GM18508 (cell line): ENCODE data around the gene PDS5A.
"Not testable (repeated sequence)": the region's sequence is repeated elsewhere in the genome, so short reads cannot be mapped to it uniquely, and the experiment has no call there.

Experiments
- ATAC-seq: cut with Tn5 transposase; IDR thresholded peaks from one replicate; pipeline ENCODE4 v1.9.1; 2021; ENCODE audit warnings: moderate number of reproducible peaks; ENCODE audit not compliant: insufficient read depth, unreplicated experiment

The PDS5A gene

DNA sequence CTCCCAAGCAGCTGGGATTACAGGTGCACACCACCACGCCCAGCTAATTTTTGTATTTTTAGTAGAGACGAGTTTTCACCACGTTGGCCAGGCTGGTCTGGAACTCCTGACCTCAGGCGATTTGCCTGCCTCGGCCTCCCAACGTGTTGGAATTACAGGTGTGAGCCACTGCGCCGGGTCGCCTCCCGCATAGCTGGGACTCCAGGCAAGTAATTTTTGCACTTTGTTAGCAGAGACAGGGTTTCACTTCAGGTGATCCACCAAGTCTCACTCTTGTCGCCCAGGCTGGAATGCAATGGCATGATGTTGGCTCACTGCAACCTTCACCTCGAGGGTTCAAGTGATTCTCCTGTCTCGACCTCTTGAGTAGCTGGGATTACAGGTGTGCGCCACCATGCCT, 137.2 kb downstream of the PDS5A start:
- not testable (repeated sequence) for ATAC-seq

DNA sequence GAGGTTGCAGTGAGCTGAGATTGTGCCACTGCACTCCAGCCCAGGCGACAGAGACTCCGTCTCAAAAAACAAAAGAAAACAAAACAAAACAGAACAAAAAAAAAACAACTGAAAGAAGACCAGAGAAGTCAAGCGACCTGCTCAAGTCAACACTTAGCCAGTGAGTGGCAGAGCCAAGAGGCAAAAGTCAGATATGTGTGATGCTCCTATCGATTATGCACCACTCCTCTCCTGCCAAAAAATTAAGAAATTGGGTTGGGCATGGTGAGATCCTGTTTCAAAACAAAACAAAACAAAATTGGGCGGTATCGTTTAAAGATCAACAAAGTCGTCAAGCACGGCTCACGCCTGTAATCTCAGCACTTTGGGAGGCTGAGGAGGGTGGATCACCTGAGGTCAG, 137.7 kb downstream of the PDS5A start:
- ATAC-seq: no peak

DNA sequence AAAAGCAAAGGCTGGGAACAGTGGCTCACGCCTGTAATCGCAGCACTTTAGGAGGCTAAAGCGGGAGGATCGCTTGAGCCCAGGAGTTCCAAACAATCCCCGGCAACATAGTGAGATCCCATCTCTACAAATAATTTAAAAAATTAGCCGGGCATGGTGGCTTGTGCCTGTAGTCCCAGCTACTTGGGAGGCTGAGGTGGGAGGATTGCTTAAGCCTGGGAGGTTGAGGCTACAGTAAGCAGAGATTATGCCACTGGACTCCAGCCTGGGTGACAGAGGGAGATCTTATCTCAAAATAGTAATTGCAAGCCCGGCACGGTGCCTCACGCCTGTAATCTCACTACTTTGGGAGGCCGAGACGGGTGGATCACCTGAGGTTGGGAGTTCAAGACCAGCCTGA, 139.3 kb downstream of the PDS5A start:
- not testable (repeated sequence) for ATAC-seq

DNA sequence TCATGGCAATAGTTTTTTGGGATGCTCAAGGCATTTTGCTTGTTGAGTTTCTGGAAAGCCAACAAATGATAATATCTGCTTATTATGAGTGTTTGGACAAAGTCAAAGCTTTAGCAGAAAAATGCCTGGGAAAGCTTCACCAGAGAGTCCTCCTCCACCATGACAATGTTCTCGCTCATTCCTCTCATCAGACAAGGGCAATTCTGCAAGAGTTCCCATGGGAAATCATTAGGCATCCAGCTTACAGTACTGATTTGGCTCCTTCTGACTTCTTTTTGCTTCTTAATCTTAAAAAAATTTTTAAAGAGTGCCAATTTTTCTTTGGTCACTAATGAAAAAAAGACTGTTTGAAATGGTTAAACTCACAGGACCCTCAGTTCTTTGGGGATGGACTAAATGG, 143.4 kb downstream of the PDS5A start:
- ATAC-seq: no peak

DNA sequence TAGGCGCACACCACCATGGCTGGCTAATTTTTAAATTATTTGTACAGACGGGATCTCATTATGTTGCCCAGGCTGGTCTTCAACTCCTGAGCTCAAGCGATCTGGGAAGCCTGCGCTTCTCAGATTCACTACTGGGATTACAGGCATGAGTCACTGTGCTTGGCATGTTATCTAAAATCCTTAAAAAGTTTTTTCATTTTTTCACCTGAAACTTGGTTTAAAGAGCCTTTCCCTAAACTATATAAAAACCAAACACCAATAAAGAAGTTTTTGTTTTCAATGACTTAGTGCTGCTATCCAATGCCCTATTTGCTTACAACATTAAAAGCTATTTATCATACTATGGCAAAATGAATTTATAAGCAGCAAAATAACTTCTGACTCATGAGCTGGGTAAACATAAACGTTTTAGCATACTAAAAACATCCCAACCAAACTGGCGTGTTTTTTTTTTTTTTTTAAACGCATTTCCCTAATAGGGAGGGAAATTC, 151.9 kb downstream of the PDS5A start:
- ATAC-seq: no peak

DNA sequence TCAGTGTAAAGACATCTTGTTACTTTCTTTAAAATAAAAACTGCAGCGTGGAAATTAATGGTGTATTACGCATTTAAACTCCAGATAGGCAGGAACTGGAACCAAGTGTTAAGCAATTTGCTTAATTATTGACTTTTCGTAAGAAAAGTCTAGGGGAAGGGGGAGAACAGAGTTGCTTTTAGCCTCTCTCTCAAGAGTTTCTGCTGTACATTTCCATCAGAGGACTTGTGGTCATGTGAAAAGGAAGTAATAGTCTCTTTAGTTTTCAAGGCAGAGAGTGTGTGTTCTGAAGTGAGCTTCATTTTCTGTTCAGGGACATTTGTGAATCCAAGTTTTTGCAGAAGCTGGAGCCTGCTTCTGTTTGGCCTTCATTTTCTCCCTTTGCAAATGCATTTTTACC, 152.6 kb downstream of the PDS5A start:
- ATAC-seq: no peak

DNA sequence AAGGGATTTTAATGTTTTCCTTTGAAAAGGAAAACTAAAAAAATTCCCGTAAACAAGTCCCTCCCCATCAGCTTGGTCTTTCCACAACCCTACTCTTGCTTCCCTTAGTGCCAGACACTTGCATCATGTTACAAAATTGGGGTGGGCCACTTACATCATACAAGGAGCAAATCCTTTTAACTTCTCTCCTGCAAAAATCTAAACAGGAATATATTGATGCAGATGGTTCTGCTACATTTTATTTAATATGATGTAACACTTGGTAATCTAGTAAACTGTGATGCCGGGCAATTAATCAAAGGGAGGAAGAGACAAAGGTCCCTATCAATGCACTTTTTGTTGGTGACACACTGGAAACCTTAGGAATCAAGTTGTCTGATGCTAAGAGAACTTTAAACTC, 154.5 kb downstream of the PDS5A start:
- ATAC-seq: no peak

DNA sequence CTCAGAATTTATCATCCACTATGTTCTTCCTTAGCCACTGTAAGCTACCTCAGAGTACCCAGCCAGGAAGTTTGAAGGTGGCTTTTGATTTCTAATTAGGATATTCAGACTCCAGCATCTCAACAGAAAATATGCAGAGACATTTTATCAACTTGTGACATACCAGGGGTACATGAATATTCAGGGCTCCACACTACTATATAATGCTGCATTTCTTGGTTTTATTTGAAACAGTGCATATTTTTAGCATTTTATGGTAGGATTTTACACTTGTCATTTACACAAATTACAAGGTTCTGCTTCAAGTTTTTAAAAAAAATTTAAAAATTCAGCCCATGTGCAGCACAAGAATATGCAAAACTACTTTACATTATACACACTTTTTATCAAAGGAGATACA, 155.0 kb downstream of the PDS5A start:
- no peak for ATAC-seq

DNA sequence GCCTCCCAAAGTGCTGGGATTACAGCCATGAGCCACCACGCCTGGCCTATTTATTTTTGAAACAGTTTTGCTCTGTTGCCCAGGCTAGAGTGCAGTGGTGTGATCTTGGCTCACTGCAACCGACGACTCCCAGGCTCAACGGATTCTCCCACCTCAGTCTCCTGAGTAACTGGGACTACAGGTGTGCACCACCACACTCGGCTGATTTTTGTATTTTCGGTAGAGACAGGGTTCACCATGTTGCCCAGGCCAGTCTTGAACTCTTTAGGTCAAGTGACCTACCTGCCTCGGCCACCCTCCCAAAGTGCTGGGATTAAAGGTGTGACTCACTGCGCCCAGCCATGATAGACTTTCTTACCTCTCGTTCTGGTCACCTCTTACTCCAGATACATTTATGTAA, 155.8 kb downstream of the PDS5A start:
- no peak for ATAC-seq

DNA sequence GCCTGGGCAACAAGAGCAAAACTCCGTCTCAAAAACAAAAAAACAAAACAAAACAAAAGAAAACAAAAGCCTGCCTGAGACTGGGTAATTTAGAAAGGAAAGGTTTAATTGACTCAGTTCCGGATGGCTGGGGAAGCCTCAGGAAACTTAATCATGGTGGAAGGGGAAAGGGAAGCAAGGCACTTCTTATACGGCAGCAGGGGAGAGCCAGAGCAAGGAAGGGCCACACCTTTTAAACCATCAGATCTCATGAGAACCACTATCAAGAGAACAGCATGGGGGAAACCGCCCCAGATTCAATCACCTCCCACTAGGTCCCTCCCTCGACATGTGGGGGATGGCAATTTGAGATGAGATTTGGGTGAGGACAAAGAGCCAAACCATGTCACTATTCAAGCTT, 157.5 kb downstream of the PDS5A start:
- ATAC-seq: no peak

DNA sequence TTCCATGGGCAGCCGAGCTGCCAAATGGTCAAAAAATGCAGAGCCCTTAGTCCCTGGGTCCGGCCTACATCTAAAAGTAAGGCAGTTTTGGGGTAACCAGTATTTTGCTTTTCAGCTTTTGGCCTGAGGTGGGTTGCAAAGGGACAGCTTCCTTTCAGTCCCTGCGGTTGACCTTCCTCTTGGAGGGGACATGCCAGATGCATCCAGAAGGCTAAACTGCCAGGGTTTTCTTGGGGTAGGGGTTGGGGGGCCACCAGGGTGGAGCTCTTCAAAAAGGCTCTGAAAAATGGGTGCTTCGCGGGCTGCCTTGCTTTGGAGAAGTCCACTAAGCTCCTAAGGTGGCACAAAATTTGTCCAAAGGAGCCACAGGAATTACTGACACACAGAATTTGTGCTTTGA, 159.1 kb downstream of the PDS5A start:
- no peak for ATAC-seq

DNA sequence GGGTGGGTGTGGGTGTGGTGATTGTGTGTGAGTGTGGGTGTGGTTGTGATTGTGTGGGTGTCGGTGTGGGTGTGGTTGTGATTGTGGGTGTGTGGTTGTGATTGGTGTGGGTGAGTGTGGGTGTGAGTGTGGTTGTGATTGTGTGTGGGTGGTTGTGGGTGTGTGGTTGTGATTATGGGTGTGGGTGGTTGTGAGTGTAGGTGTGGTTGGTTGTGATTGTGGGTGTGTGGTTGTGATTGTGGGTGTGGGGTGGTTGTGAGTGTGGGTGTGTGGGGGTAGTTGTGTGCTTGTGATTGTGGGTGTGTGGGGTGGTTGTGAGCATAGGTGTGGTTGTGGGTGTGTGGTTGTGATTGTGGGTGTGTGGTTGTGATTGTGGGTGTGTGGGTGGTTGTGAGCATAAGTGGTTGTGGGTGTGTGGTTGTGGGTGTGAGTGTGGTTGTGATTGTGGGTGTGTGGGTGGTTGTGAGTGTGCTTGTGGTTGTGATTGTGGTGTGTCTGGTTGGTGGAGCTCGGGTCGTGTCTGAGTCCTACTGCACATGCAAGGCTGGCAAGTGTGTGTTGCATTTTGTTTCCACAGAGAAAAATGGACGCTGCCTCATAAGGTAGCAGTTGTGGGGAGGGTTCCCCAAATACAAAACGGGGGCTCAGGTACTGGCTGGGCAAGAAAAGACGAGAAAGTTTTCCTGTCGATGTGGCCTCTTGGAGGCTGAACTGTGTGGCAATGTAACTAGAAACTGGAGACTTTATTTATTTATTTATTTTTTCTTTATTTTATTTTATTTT, 163.1 kb downstream of the PDS5A start:
- ATAC-seq: no peak

DNA sequence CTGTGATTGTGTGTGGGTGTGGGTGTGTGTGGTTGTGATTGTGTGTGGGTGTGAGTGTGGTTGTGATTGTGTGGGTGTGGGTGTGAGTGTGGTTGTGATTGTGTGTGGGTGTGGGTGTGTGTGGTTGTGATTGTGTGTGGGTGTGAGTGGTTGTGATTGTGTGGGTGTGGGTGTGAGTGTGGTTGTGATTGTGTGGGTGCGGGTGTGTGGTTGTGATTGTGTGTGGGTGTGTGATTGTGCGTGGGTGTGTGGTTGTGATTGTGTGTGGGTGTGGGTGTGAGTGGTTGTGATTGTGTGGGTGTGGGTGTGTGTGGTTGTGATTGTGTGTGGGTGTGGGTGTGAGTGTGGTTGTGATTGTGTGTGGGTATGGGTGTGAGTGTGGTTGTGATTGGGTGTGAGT, 163.9 kb downstream of the PDS5A start:
- ATAC-seq: not testable (repeated sequence)

DNA sequence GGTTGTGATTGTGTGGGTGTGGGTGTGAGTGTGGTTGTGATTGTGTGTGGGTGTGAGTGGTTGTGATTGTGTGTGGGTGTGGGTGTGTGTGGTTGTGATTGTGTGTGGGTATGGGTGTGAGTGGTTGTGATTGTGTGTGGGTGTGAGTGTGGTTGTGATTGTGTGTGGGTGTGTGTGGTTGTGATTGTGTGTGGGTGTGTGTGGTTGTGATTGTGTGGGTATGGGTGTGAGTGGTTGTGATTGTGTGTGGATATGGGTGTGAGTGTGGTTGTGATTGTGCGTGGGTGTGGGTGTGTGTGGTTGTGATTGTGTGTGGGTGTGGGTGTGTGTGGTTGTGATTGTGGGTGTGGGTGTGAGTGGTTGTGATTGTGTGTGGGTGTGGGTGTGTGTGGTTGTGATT, 164.7 kb downstream of the PDS5A start:
- not testable (repeated sequence) for ATAC-seq

DNA sequence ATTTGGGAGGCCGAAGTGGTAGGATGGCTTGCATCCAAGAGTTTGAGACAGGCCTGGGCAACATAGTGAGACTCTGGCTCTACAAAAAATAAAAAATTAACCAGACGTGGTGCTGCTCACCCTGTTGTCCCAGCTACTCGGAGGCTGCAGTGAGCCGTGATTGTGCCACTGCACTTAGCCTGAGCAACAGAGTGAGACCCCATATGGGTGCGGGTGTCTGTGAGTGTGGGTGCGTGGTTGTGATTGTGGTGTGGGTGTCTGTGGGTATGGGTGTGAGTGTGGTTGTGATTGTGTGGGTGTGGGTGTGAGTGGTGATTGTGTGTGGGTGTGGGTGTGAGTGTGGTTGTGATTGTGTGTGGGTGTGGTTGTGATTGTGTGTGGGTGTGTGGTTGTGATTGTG, 165.2 kb downstream of the PDS5A start:
- no peak for ATAC-seq

DNA sequence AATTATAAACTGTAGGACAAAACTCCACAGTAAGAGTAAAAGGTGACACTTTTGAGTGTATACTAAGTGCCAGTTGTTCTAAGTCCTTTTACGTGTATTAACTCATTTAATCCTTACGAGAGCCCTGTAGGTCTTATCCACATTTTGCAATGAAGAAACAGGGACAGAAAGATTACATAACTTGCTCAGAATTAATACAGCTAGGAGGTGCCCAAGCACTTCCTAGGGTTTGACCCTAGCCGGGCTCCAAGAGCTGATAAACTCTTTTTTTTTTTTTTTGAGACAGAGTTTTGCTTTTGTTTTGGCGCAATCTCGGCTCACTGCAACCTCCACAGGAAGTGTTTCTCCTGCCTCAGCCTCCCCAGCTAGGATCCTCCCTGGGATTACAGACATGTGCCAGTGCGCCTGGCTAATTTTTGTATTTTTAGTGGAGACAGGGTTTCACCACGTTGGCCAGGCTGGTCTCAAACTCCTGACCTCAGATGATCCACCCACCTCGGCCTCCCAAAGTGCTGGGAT, 169.4 kb downstream of the PDS5A start:
- no peak for ATAC-seq

DNA sequence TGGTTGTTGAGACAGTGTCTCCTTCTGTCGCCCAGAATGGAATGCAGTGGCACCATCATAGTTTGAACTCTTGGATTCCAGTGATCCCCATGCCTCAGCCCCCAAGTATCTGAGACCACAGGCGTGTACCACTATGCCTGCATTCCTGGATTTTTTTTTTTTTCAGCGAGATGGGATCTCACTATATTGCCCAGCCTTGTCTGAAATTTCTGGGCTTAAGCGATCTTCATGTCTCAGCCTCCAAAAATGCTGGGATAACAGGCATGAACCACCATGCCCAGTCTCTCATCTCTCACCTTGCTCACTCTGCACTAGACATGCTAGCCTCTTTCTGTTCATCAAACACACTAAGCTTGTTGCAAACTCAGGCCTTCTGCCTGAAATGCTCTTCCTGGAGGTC, 175.7 kb downstream of the PDS5A start:
- no peak for ATAC-seq

DNA sequence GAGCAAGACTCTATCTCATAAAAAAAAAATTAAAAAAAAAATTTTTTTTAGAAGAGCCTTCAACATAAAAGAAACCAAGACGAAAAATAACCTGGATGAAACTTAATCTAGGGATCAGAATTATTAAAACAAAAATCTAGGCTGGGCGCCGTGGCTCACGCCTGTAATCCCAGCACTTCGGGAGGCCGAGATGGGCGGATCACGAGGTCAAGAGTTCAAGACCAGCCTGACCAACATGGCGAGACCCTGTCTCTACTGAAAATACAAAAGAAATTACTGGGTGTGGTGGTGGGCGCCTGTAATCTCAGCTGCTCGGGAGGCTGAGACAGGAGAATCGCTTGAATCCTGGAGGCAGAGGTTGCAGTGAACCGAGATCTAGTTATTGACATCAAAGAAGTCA, 184.7 kb downstream of the PDS5A start:
- ATAC-seq: not testable (repeated sequence)

DNA sequence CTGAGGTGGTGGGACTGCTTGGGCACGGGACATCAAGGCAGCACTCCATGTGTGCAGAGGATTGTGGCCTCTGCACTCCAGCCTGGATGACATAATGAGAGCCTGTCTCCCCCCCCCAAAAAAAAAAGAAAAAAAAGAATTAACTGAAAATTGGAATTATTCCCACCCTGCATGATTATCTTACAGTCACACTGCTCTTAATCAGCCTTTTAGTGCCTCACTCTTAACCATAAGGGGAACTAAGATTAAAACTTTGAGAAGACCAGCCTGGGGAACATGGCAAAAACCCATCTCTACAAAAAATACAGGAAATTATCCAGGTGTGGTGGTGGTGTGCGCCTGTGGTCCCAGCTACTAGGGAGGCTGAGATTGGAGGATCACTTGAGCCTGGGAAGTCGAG, 185.2 kb downstream of the PDS5A start:
- ATAC-seq: no peak

DNA sequence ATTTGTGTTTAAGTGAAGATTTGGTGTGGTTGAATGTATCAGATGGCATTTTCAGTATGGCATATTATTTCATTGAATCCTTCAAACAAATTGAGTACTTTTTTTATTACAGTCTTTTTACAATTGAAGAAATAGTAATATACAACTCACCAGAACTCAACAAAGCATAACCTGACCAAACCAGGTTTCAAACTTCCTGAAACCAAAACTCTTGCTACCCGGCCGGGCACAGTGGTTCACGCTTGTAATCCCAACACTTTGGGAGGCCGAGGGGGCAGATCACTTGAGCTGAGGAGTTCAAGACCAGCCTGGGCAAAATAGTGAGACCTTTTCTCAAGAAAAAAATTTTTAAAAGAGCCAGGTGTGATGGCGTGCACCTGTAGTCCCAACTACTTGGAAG, 185.6 kb downstream of the PDS5A start:
- no peak for ATAC-seq

DNA sequence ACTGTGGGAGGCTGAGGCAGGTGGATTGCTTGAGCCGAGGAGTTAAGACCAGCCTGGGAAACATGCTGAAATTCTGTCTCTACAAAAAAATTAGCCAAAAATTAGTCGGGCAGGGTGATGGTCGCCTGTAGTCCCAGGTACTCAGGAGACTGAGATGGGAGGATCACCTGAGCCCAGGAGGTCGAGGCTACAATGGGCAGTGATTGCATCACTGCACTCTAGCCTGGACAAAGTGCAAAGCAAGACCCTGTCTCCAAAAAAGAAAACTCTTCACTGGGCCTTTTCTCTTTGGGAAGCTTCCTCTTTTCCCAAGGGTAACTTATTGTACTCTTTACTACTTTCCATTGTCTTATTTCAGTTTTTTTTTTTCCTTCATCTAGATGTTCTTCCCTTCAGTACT, 190.9 kb downstream of the PDS5A start:
- ATAC-seq: no peak

DNA sequence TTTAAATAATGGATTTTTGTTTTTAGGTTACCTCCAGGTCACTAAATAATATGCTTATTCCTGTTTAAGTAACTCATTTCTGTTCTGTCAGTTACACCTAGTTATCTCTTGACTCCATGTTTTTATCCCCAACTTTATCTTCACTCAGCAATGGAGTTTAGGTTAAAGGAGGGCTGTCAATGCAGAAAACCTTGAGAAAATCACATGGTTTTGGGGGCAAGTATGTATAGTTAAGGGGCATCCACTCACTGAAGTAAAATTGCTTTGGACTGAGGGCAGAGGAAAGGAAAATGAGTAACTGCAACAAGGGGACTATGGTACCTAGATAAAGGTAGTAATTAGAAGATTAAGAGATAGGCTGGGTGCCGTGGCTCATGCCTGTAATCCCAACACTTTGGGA, 192.6 kb downstream of the PDS5A start:
- ATAC-seq: no peak
